Mesendoderm (in vitro differentiated cells): ENCODE data around the gene TRDN.

Source experiments
- DNase-seq: peaks from one replicate; pipeline ENCODE4 v3.0.0; 2013
- H2AK5ac ChIP-seq: 2 replicates; pipeline ENCODE4 v1.6.1; 2013; ENCODE audit warnings: low read length, inconsistent platforms
- H2BK120ac ChIP-seq: 2 replicates; pipeline ENCODE4 v1.6.1; 2013; ENCODE audit warnings: low read depth, mild to moderate bottlenecking, low read length, moderate library complexity, mixed read lengths
- H2BK15ac ChIP-seq: replicated peaks from 2 replicates; pipeline ENCODE4 v1.6.1; 2013; ENCODE audit warnings: low read depth, mild to moderate bottlenecking, moderate library complexity
- H2BK5ac ChIP-seq: 2 replicates; pipeline ENCODE4 v1.6.1; 2013; ENCODE audit warnings: low read length, inconsistent platforms
- H3K18ac ChIP-seq: 2 replicates; pipeline ENCODE4 v1.6.1; 2013; ENCODE audit warnings: mild to moderate bottlenecking, low read length, mixed read lengths
- H3K23ac ChIP-seq: one replicate; pipeline ENCODE4 v1.6.1; 2013; ENCODE audit warnings: low read length
- H3K27ac ChIP-seq: 2 replicates; pipeline ENCODE4 v1.5.1; 2013; ENCODE audit warnings: low read depth, mild to moderate bottlenecking, inconsistent platforms, low read length, moderate library complexity
- H3K27me3 ChIP-seq: 2 replicates; pipeline ENCODE4 v1.6.1; 2013; ENCODE audit warnings: low read length, control low read depth, mild to moderate bottlenecking, inconsistent platforms; ENCODE audit not compliant: insufficient read depth, poor library complexity
- H3K36me3 ChIP-seq: 2 replicates; pipeline ENCODE4 v1.6.1; 2013; ENCODE audit warnings: low read length, inconsistent platforms; ENCODE audit not compliant: control insufficient read depth, insufficient read depth
- H3K4ac ChIP-seq: one replicate; pipeline ENCODE4 v1.6.1; 2013; ENCODE audit warnings: low read depth, mild to moderate bottlenecking, low read length, moderate library complexity
- H3K4me1 ChIP-seq: 2 replicates; pipeline ENCODE4 v1.6.1; 2013; ENCODE audit warnings: low read depth, low read length, inconsistent platforms; ENCODE audit not compliant: control insufficient read depth
- H3K4me2 ChIP-seq: 2 replicates; pipeline ENCODE4 v1.6.1; 2013; ENCODE audit warnings: low read length
- H3K4me3 ChIP-seq: 2 replicates; pipeline ENCODE4 v1.5.1; 2013; ENCODE audit warnings: mild to moderate bottlenecking, low read length
- H3K56ac ChIP-seq: one replicate; pipeline ENCODE4 v1.6.1; 2013; ENCODE audit warnings: low read length
- H3K79me1 ChIP-seq: 2 replicates; pipeline ENCODE4 v1.6.1; 2013; ENCODE audit warnings: low read length, inconsistent platforms
- H3K79me2 ChIP-seq: 2 replicates; pipeline ENCODE4 v1.6.1; 2013; ENCODE audit warnings: mild to moderate bottlenecking, low read length; ENCODE audit not compliant: control insufficient read depth, insufficient read depth
- H3K9ac ChIP-seq: 2 replicates; pipeline ENCODE4 v1.6.1; 2013; ENCODE audit warnings: low read length, inconsistent platforms
- H4K5ac ChIP-seq: one replicate; pipeline ENCODE4 v1.6.1; 2013; ENCODE audit warnings: low read length
- H4K8ac ChIP-seq: one replicate; pipeline ENCODE4 v1.6.1; 2013; ENCODE audit warnings: low read depth, mild to moderate bottlenecking, control low read depth, low read length, moderate library complexity
- WGBS: extraction: QIAGEN DNeasy Blood & Tissue Kit; methylation state at CpG from one replicate; pipeline ENCODE4 v1.1.7; 2013; ENCODE audit warnings: low lambda C conversion rate, missing lambda C conversion rate; ENCODE audit not compliant: insufficient coverage; ENCODE audit errors: extremely low coverage; 5-methylcytosine and 5-hydroxymethylcytosine counted together

TRDN gene

GRCh38 chr6:123518441-123519188 is 118.1 kb downstream of the TRDN start:
- Histone ChIP-seq H3K4me2 (no peak overlapping the region), H3K4me3 (no peak overlapping the region), H3K36me3 (no peaks in the 10 kb centered on the region), H3K23ac (no peak overlapping the region), H3K79me1 (no peaks in the 10 kb centered on the region), H4K5ac (no peak overlapping the region), H2BK5ac (no peak overlapping the region), H3K18ac (no peak overlapping the region), H3K27me3 (no peaks in the 10 kb centered on the region), H2BK120ac (no peak overlapping the region), H2AK5ac (no peak overlapping the region), H3K9ac (no peak overlapping the region), H3K27ac (no peak overlapping the region), H3K79me2 (no peaks in the 10 kb centered on the region), H3K56ac (no peak overlapping the region), H3K4me1 (peaks cover 1% of the 10 kb centered on the region), H4K8ac (no peak overlapping the region), H2BK15ac (no peak overlapping the region), H3K4ac (no peak overlapping the region)
- WGBS = no CpG with 5 or more reads among the region's 5 CpGs
- DNase-seq = no peak

GRCh38 chr6:123515715-123516114 is 121.0 kb downstream of the TRDN start:
- no peak overlapping the region for H3K4ac ChIP-seq
- H3K4me2 ChIP-seq = no peak overlapping the region
- H3K56ac ChIP-seq = no peak overlapping the region
- H3K4me1 ChIP-seq = no peaks in the 10 kb centered on the region
- no peak overlapping the region for H3K18ac ChIP-seq
- no peak for DNase-seq
- no peak overlapping the region for H3K9ac ChIP-seq
- H4K5ac ChIP-seq = no peak overlapping the region
- H2AK5ac ChIP-seq = no peak overlapping the region
- no peaks in the 10 kb centered on the region for H3K79me2 ChIP-seq
- no peak overlapping the region for H2BK120ac ChIP-seq
- H4K8ac ChIP-seq = no peak overlapping the region
- no peaks in the 10 kb centered on the region for H3K79me1 ChIP-seq
- no peak overlapping the region for H2BK15ac ChIP-seq
- H3K23ac ChIP-seq = no peak overlapping the region
- H3K36me3 ChIP-seq = no peaks in the 10 kb centered on the region
- no peak overlapping the region for H3K4me3 ChIP-seq
- no peak overlapping the region for H3K27ac ChIP-seq
- no peak overlapping the region for H2BK5ac ChIP-seq
- H3K27me3 ChIP-seq = no peaks in the 10 kb centered on the region
- WGBS = no CpG with 5 or more reads among the region's 2 CpGs

- no peaks in the 10 kb centered on the region for H3K79me2 ChIP-seq
- H2AK5ac ChIP-seq = no peak overlapping the region
- H2BK5ac ChIP-seq = no peak overlapping the region
- no peak overlapping the region for H2BK120ac ChIP-seq
- H3K18ac ChIP-seq = no peak overlapping the region
- no peak overlapping the region for H3K9ac ChIP-seq
- H3K27me3 ChIP-seq = no peaks in the 10 kb centered on the region
- WGBS = no CpG with 5 or more reads among the region's 1 CpG
- no peaks in the 10 kb centered on the region for H3K79me1 ChIP-seq
- no peaks in the 10 kb centered on the region for H3K4me1 ChIP-seq
- no peak overlapping the region for H4K5ac ChIP-seq
- no peak overlapping the region for H3K4ac ChIP-seq
- no peak overlapping the region for H3K4me3 ChIP-seq
- no peak overlapping the region for H3K56ac ChIP-seq
- no peak overlapping the region for H2BK15ac ChIP-seq
- H4K8ac ChIP-seq = no peak overlapping the region
- H3K27ac ChIP-seq = no peak overlapping the region
- H3K4me2 ChIP-seq = no peak overlapping the region
- no peak overlapping the region for H3K23ac ChIP-seq
- H3K36me3 ChIP-seq = no peaks in the 10 kb centered on the region
- no peak for DNase-seq
Measured at GRCh38 chr6:123509112-123509511, 127.6 kb downstream of the TRDN start.

GRCh38 chr6:123508290-123508689 is 128.5 kb downstream of the TRDN start:
- Histone ChIP-seq H3K4me3 (no peak overlapping the region), H3K79me2 (no peaks in the 10 kb centered on the region), H4K8ac (no peak overlapping the region), H3K4me2 (no peak overlapping the region), H4K5ac (no peak overlapping the region), H3K4me1 (no peaks in the 10 kb centered on the region), H3K27ac (no peak overlapping the region), H3K4ac (no peak overlapping the region), H2BK15ac (no peak overlapping the region), H3K56ac (no peak overlapping the region), H3K9ac (no peak overlapping the region), H3K27me3 (no peaks in the 10 kb centered on the region), H2AK5ac (no peak overlapping the region), H3K36me3 (no peaks in the 10 kb centered on the region), H3K79me1 (no peaks in the 10 kb centered on the region), H3K23ac (no peak overlapping the region), H3K18ac (no peak overlapping the region), H2BK5ac (no peak overlapping the region), H2BK120ac (no peak overlapping the region)
- DNase-seq = no peak
- WGBS = no CpG with 5 or more reads among the region's 2 CpGs

GRCh38 chr6:123507582-123507981 is 129.2 kb downstream of the TRDN start:
- no peak overlapping the region for H3K23ac ChIP-seq
- H3K4me3 ChIP-seq = no peak overlapping the region
- H2BK120ac ChIP-seq = no peak overlapping the region
- DNase-seq = no peak
- H3K79me1 ChIP-seq = no peaks in the 10 kb centered on the region
- H3K18ac ChIP-seq = no peak overlapping the region
- H2AK5ac ChIP-seq = no peak overlapping the region
- H3K56ac ChIP-seq = no peak overlapping the region
- no peak overlapping the region for H3K4ac ChIP-seq
- no peaks in the 10 kb centered on the region for H3K79me2 ChIP-seq
- no peaks in the 10 kb centered on the region for H3K4me1 ChIP-seq
- WGBS = no CpG with 5 or more reads among the region's 2 CpGs
- no peaks in the 10 kb centered on the region for H3K27me3 ChIP-seq
- no peak overlapping the region for H3K4me2 ChIP-seq
- no peak overlapping the region for H2BK5ac ChIP-seq
- H4K8ac ChIP-seq = no peak overlapping the region
- no peak overlapping the region for H3K27ac ChIP-seq
- H3K36me3 ChIP-seq = no peaks in the 10 kb centered on the region
- no peak overlapping the region for H3K9ac ChIP-seq
- no peak overlapping the region for H4K5ac ChIP-seq
- no peak overlapping the region for H2BK15ac ChIP-seq

- no CpG with 5 or more reads among the region's 1 CpG for WGBS
- Histone ChIP-seq H4K8ac (no peak overlapping the region), H4K5ac (no peak overlapping the region), H2BK5ac (no peak overlapping the region), H3K4ac (no peak overlapping the region), H3K36me3 (no peaks in the 10 kb centered on the region), H3K4me3 (no peak overlapping the region), H2BK120ac (no peak overlapping the region), H3K56ac (no peak overlapping the region), H3K4me2 (no peak overlapping the region), H2BK15ac (no peak overlapping the region), H3K27ac (no peak overlapping the region), H3K9ac (no peak overlapping the region), H3K4me1 (no peaks in the 10 kb centered on the region), H3K79me1 (no peaks in the 10 kb centered on the region), H2AK5ac (no peak overlapping the region), H3K18ac (no peak overlapping the region), H3K79me2 (no peaks in the 10 kb centered on the region), H3K23ac (no peak overlapping the region), H3K27me3 (no peaks in the 10 kb centered on the region)
- DNase-seq = no peak
Measured at GRCh38 chr6:123503619-123504018, 133.1 kb downstream of the TRDN start.
